ENCODE results near the gene FMNL2. TPM values are rescaled to one million over a fixed set of nuclear protein-coding genes. Genes with fewer than 3 reads are reported as not detected.

FMNL2 gene
- total RNA-seq, 2 experiments from 2014 or later: 0.05 to 0.21 TPM

GRCh38 chr2:152400607-152401214, 65.7 kb downstream of the FMNL2 start:
- Mint-ChIP-seq H3K9me3 (ENCODE audit: insufficient read depth) (no peaks in the 10 kb centered on the region), H3K27me3 (ENCODE audit: low read depth) (peaks cover 5% of the 10 kb centered on the region), H3K27ac (no peak overlapping the region), H3K4me3 (no peak overlapping the region), H3K4me1 (ENCODE audit: low read depth) (peaks cover 3% of the 10 kb centered on the region), H3K36me3 (ENCODE audit: low read depth) (no peaks in the 10 kb centered on the region)
- CTCF ChIA-PET: no interaction called here
- POLR2A ChIA-PET: no interaction called here
- DNase-seq: no peak
- ATAC-seq: no peak

DNA sequence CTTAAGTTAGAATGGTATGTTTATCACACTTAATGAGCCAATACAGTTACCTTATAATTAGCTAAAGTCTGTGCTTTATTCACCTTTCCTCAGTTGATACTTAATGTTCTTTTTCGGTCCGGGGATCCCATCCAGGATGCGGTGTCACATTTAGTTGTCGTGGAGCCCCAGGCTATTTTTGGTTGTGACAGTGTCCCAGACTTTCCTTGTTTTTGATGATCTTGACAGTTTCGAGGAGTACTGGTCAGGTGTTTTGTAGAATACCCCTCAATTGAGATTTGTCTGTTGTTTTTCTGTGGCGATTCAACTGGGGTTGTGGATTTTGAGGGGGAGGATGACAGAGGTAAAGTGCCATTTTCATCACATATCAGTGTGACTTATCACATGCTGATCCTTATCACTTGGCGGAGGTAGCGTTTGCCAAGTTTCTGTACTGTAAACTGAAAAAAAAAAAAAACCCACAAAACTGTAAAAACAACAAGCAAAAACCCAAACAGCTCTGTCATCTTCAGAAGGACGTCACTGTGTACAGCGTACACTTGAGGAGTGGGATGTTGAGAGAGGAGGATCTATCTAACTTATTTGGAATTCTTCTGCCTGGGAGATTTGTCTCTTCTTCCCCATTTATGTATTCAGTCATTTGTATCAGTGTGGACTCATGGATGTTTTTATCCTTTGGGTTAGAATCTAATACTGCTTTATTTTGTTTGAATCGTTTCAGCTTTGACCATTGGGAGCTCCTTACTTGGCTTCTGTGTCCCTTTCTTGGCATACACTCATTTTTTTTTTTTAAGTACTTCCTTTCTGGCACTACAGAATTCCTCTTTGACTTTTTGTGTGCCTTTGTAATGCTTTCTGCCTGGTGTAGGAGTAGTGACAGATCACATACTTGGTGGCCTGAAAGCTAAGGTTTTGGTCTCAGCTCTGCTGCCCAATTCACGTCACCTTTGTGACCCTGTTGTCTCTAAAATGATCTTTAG, 68.1 kb downstream of the FMNL2 start:
- CTCF ChIA-PET: no interaction called here
- peaks cover 5% of the 10 kb centered on the region for H3K27me3 Mint-ChIP-seq (ENCODE audit: low read depth)
- no peaks in the 10 kb centered on the region for H3K9me3 Mint-ChIP-seq (ENCODE audit: insufficient read depth)
- no peaks in the 10 kb centered on the region for H3K36me3 Mint-ChIP-seq (ENCODE audit: low read depth)
- no peak overlapping the region for H3K27ac Mint-ChIP-seq
- POLR2A ChIA-PET: no interaction called here
- DNase-seq (no peak), ATAC-seq (no peak)
- H3K4me1 Mint-ChIP-seq (ENCODE audit: low read depth): peaks cover 3% of the 10 kb centered on the region
- no peak overlapping the region for H3K4me3 Mint-ChIP-seq

DNA sequence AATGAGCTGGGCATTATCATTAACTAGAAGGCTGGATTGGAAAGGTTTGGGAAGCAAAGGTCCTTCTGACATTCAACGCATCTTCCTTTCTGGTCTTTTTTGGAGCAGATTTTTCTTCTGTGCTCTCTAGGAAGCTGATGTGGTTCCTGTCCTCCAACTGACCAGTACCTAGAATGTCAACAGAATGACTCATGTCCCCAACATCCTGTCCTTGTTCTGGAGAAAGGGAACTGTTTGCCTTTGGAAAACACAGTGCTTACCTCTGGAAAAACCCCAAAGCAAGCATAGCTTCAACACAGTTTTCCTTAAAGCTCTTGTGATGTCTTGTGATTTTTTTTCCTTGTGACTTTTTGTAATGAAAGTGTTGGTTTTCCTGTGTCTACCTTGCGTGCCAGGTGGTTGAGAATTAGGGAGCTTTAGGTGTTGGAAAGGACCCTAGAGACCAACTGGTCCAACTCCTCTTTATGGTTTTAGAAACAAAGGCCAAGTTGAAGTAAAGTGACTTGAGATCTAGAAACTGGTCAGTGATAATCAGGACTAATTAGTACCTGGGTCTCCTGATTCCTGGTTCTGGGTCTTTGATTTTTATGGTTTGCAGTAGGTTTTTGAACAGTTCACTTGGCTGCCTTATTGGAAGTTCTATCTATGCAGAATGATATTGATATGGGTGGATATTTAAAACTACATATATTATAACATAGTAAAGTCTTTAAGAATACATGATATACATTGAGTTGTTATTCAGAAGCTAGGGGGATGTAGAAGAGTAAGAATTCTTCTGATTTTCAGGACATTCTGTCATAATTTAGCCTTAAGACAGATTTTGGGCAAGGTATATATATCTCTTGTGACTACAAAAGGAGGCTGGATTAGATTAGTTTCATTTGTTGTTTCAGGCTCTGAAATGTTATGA, 70.5 kb downstream of the FMNL2 start:
- Mint-ChIP-seq H3K27me3 (ENCODE audit: low read depth) (peaks cover 5% of the 10 kb centered on the region), H3K36me3 (ENCODE audit: low read depth) (no peaks in the 10 kb centered on the region), H3K27ac (no peak overlapping the region), H3K4me1 (ENCODE audit: low read depth) (peaks cover 3% of the 10 kb centered on the region), H3K9me3 (ENCODE audit: insufficient read depth) (no peaks in the 10 kb centered on the region), H3K4me3 (no peak overlapping the region)
- DNase-seq (no peak), ATAC-seq (no peak)
- ChIA-PET CTCF (interaction anchor here (1.0 kb wide), 1 partner anchor 230 kb away, joined by 3 read pairs; no protein-coding TSS in a partner anchor), POLR2A (no interaction called here)

DNA sequence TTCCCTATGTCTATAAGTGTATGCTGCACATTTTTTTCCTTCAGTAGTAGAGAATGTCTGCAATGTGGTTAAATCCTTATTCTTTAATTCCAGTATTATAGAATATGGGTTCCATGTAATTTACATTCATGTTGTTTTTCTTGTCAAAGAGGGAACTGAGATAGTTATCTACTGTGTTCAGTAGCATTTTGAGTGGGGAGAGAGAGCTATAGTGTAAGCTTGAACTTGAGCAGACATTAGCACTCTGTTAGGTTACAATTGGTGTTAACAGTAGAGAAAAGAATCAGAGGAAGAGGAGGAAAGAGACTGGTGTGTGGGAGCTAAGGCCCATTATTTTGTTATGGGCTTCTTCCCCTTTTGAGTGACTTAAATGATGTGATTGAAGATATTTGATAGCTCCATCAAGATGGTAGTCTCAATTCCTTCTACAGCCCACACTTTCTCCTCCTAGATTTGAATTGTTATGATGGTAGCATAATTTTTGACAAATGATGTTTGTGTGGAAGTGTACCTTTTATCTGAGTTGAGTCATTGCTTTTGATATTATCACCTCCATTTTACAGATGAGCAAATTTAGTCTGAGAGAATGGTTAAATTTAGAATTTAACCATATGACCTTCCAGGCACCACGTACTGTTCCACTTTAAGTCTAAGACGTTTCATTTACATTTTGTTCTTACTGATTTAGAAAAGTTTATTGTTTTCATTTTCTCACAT, 71.3 kb downstream of the FMNL2 start:
- Mint-ChIP-seq H3K4me1 (ENCODE audit: low read depth) (peaks cover 3% of the 10 kb centered on the region), H3K4me3 (no peak overlapping the region), H3K27me3 (ENCODE audit: low read depth) (peaks cover 5% of the 10 kb centered on the region), H3K36me3 (ENCODE audit: low read depth) (no peaks in the 10 kb centered on the region), H3K9me3 (ENCODE audit: insufficient read depth) (no peaks in the 10 kb centered on the region), H3K27ac (no peak overlapping the region)
- ChIA-PET POLR2A (no interaction called here), CTCF (interaction anchor here (1.0 kb wide), 1 partner anchor 230 kb away, joined by 3 read pairs; no protein-coding TSS in a partner anchor)
- DNase-seq: no peak
- no peak for ATAC-seq

- ATAC-seq (no peak), DNase-seq (no peak)
- H3K27me3 Mint-ChIP-seq (ENCODE audit: low read depth): peaks cover 5% of the 10 kb centered on the region
- CTCF ChIA-PET: interaction anchor here (1.0 kb wide), 1 partner anchor 229 kb away, joined by 3 read pairs; no protein-coding TSS in a partner anchor
- H3K4me1 Mint-ChIP-seq (ENCODE audit: low read depth): peaks cover 3% of the 10 kb centered on the region
- no peaks in the 10 kb centered on the region for H3K9me3 Mint-ChIP-seq (ENCODE audit: insufficient read depth)
- no peak overlapping the region for H3K4me3 Mint-ChIP-seq
- POLR2A ChIA-PET: no interaction called here
- H3K36me3 Mint-ChIP-seq (ENCODE audit: low read depth): no peaks in the 10 kb centered on the region
- H3K27ac Mint-ChIP-seq: no peak overlapping the region
These were observed 71.8 kb downstream of the FMNL2 start for GRCh38 chr2:152406836-152407161.

DNA sequence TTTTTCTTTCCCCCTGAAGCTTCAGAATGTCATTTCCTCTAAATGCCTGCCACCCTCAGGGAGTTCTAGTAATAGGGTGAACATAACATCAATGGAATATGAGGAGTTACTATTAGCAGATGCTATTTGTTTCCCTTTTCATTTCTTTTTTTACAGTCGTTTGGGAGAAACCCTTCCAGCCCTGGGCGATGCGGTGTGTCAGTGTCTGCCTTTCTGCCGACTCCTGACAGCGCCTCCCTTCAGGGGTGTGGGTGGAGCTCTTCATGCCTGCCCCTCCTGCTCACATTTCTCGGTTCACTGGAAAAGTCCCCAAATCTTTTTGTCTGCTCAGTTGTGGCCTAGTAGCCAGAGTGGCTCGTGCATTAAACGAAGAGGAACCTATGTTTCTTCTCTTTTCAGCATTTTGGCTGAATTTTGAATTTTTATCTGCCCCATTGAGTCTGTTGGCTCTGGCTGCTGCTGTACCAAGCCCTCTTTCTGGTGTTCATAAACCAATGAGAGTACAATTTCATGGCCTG, 72.3 kb downstream of the FMNL2 start:
- ATAC-seq (no peak), DNase-seq (no peak)
- H3K9me3 Mint-ChIP-seq (ENCODE audit: insufficient read depth): no peaks in the 10 kb centered on the region
- H3K27ac Mint-ChIP-seq: no peak overlapping the region
- H3K4me1 Mint-ChIP-seq (ENCODE audit: low read depth): peaks cover 3% of the 10 kb centered on the region
- H3K36me3 Mint-ChIP-seq (ENCODE audit: low read depth): no peaks in the 10 kb centered on the region
- ChIA-PET POLR2A (no interaction called here), CTCF (no interaction called here)
- H3K27me3 Mint-ChIP-seq (ENCODE audit: low read depth): peaks cover 5% of the 10 kb centered on the region
- H3K4me3 Mint-ChIP-seq: no peak overlapping the region

DNA sequence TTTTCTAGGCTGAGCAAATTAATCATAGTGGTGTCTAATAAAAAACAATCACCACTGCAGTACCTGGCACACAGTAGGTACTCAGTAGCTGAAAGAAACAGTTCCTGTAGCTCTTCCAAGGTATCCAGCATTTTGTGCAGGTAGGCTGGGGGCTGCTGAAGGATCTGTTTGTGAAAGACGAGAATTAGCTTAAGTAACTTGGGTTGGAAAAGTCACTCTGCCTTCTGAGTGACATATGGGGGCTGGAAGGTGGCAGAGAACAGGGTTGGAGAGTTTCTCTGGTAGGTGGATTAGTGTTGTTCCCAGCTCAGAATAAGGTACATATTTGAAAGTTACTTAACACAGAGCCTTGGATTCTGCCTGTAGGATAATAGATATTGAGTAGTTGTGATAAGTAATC, 72.8 kb downstream of the FMNL2 start:
- ChIA-PET POLR2A (no interaction called here), CTCF (no interaction called here)

GRCh38 chr2:152408254-152408653, 73.3 kb downstream of the FMNL2 start:
- CTCF ChIA-PET: no interaction called here
- POLR2A ChIA-PET: no interaction called here
- H3K36me3 Mint-ChIP-seq (ENCODE audit: low read depth): no peaks in the 10 kb centered on the region
- no peaks in the 10 kb centered on the region for H3K9me3 Mint-ChIP-seq (ENCODE audit: insufficient read depth)
- no peak overlapping the region for H3K4me3 Mint-ChIP-seq
- H3K4me1 Mint-ChIP-seq (ENCODE audit: low read depth): no peaks in the 10 kb centered on the region
- no peak overlapping the region for H3K27ac Mint-ChIP-seq
- no peak for DNase-seq
- peaks cover under 1% of the 10 kb centered on the region for H3K27me3 Mint-ChIP-seq (ENCODE audit: low read depth)
- no peak for ATAC-seq

More for the DNA sequence above, 72.8 kb downstream of the FMNL2 start:
- no peaks in the 10 kb centered on the region for H3K36me3 Mint-ChIP-seq (ENCODE audit: low read depth)
- H3K27ac Mint-ChIP-seq: no peak overlapping the region
- H3K4me3 Mint-ChIP-seq: no peak overlapping the region
- no peak for DNase-seq
- ATAC-seq: no peak
- H3K9me3 Mint-ChIP-seq (ENCODE audit: insufficient read depth): no peaks in the 10 kb centered on the region
- H3K4me1 Mint-ChIP-seq (ENCODE audit: low read depth): peaks cover 2% of the 10 kb centered on the region
- peaks cover 5% of the 10 kb centered on the region for H3K27me3 Mint-ChIP-seq (ENCODE audit: low read depth)

GRCh38 chr2:152409386-152410164, 74.6 kb downstream of the FMNL2 start:
- no peaks in the 10 kb centered on the region for H3K4me1 Mint-ChIP-seq (ENCODE audit: low read depth)
- ChIA-PET POLR2A (no interaction called here), CTCF (no interaction called here)
- H3K4me3 Mint-ChIP-seq: no peak overlapping the region
- ATAC-seq (no peak), DNase-seq (no peak)
- no peak overlapping the region for H3K27ac Mint-ChIP-seq
- no peaks in the 10 kb centered on the region for H3K9me3 Mint-ChIP-seq (ENCODE audit: insufficient read depth)
- no peaks in the 10 kb centered on the region for H3K36me3 Mint-ChIP-seq (ENCODE audit: low read depth)
- peaks cover 2% of the 10 kb centered on the region for H3K27me3 Mint-ChIP-seq (ENCODE audit: low read depth)

DNA sequence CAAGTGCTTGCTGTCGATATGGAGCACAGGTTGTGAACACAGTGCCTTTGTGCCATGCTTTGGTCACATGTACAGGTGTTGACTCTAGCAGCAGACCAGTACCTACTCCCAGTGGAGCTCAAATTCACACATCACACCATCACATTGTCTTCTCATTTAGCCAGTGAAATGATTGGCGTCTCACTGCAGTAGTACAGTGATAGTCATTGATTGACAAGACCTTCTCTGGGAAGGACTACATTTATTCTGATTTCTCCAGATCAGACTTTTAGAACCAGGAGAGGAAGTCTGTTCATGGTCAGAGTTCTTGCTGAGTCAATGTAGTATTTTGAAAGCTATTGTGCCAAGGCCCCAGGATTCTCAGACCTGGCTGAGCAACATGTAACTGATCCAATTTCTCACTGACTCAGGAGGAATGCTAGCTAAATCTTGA, 75.2 kb downstream of the FMNL2 start:
- Mint-ChIP-seq H3K4me3 (no peak overlapping the region), H3K4me1 (ENCODE audit: low read depth) (no peaks in the 10 kb centered on the region), H3K9me3 (ENCODE audit: insufficient read depth) (no peaks in the 10 kb centered on the region), H3K36me3 (ENCODE audit: low read depth) (no peaks in the 10 kb centered on the region), H3K27me3 (ENCODE audit: low read depth) (peaks cover 2% of the 10 kb centered on the region), H3K27ac (no peak overlapping the region)
- ChIA-PET CTCF (no interaction called here), POLR2A (no interaction called here)
- no peak for ATAC-seq
- DNase-seq: no peak

DNA sequence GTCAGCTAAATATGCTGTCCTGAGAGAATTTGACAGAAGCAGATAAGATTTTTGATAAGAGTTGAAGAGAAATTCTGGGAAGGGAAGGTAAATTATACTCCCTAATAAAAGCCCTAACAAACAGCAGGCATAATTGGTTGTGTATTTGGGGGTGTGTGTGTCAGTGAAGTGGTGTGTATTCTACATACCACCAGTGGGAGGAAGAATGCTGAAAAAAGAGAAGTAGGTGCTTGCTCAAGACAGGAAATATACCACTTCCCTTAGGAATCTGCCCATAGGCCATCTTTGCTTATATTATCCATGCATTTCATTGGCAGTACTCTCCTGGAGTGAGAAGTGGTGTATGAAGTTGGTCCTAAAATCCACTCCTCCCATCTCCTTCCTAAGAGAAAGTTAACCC, 76.2 kb downstream of the FMNL2 start:
- Mint-ChIP-seq H3K27me3 (ENCODE audit: low read depth) (peaks cover 2% of the 10 kb centered on the region), H3K4me1 (ENCODE audit: low read depth) (no peaks in the 10 kb centered on the region), H3K9me3 (ENCODE audit: insufficient read depth) (no peaks in the 10 kb centered on the region), H3K36me3 (ENCODE audit: low read depth) (no peaks in the 10 kb centered on the region), H3K4me3 (no peak overlapping the region), H3K27ac (no peak overlapping the region)
- no peak for ATAC-seq
- no peak for DNase-seq
- CTCF ChIA-PET: no interaction called here
- POLR2A ChIA-PET: no interaction called here
